HG03097 (cell line): Measurements from ENCODE around the gene GRIN1.

Experiments used
- ATAC-seq: cut with Tn5 transposase; IDR thresholded peaks from one replicate; pipeline ENCODE4 v1.9.1; 2021; ENCODE audit not compliant: unreplicated experiment, low FRiP score

The GRIN1 gene

DNA sequence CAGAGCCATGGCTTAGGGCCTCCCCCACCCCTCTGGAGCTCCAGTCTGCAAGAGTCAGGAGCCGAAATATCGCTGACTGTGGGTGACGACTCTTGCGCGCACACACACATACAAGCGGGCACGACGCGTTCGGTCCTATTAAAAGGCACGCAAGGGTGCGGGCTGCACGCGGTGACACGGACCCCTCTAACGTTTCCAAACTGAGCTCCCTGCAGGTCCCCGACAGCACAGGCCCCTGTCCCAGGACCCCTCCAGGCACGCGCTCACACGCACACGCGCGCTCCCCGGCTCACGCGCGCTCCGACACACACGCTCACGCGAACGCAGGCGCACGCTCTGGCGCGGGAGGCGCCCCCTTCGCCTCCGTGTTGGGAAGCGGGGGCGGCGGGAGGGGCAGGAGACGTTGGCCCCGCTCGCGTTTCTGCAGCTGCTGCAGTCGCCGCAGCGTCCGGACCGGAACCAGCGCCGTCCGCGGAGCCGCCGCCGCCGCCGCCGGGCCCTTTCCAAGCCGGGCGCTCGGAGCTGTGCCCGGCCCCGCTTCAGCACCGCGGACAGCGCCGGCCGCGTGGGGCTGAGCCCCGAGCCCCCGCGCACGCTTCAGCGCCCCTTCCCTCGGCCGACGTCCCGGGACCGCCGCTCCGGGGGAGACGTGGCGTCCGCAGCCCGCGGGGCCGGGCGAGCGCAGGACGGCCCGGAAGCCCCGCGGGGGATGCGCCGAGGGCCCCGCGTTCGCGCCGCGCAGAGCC is at the start of gene GRIN1:
TSS of gene GRIN1 (plus strand) at position 433 of the 746 bp plus-strand sequence. CDS start 333 bp downstream, outside the sequence.
- no peak for ATAC-seq

DNA sequence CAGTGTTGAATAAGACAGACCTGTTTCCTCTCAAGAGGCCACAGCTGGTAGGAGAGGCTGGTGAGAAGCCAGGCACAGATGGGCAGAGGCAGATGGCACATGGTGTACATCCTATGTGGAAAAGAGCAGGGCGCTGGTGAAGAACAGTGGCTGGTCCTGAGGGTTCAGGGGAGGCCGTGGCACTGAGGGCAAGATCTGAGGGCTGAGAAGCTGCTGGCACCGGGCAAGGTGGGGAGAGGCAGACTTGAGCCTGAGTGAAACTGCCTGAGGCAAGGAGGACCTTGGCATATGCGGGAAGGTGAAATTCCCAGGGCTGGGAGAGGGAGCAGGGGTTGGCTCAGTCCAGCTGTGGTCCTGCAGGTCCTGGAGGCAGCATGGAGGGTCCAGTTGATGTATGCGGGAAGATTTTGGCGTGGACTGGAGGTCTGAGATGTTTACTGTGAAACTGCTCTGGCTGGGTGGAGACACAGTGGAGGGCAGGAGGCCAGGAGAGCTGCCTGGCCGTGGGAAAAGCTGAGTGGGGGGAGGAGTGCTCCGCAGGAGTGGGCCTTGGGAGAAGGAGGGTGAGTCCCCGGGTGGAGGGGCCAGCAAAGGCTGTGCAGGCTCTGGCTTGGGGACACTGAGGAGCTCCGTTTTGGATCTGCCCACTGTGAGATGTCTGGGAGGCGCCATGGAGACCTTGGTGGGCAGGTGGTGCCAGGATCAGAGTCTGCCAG is 49.6 kb upstream of the GRIN1 start:
- no peak for ATAC-seq

DNA sequence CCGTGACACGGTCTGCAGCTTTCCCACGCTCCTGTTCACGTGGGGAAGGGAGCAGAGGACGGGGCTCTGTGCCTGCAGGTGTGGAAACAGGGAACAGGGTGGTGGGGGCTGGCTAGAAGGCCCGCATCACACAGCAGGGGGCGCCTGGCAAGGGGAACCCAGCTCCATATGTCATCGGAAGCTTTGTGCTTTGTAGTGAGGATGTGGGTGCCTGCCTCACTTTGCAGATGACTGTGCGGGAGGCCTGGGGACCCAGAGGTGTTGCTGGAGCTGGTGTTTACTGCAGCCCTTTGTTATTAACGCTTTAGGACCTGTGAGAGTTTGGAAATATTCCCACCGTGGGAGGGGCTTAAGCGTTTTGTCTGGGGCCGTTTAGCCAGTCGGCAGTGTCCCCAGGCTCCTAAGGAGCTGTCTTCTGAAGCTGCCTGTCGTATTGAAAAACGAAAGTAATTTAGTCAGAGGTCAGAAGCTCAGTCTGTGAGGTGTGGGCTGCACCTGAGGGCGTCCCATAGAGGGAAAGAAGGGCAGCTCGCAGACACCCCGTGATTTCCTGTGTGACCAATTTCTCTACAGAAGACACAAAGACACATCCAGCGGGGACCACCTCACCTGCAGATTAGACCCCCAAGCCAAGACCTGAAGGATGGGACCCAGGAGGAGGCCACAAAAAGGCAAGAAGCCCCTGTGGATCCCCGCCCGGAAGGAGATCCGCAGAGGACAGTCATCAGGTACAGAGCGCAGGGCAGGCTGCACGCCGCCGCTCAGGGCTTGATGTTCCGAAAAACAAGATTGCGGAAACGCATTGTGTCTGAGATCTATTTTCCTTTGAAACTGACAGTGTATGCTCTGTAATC is 43.1 kb upstream of the GRIN1 start:
- ATAC-seq = peak; percentile 63

DNA sequence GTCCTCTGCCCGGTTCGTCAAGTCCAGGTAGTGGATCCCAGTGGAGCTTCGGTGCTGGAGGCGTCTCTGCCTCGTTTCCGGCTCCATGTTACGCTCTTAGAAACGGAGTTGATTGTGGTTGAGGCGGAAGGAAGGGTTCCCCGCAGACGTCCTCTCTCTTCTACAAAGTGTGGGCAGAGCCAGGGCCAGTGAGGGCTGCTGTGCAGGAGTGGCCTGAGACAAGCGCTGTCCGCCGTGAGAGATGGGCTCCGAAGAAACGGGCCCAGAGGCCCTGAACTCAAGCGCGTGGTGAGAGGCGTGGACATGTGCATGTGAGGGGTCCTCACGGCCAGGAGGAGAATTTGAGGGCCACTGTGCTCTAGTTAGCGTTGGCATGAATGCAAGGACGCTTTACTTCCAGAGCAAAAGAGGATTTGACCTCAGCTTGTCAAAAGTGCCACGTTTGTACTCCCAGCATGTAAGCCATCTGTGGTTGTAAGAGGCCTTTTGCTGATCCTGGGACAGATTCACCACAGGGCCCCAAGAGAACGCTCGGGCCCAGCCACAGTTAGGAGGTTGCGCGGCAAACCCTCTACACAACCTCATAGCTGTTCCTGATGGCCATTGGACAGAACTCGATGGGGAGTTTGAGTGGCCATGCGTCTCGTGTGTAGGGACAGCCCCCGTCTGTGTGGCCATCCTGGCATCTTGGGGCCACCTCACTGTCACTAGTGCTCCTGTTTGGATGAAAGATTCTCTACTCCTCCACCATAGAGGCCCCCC is 42.0 kb upstream of the GRIN1 start:
- ATAC-seq = no peak

DNA sequence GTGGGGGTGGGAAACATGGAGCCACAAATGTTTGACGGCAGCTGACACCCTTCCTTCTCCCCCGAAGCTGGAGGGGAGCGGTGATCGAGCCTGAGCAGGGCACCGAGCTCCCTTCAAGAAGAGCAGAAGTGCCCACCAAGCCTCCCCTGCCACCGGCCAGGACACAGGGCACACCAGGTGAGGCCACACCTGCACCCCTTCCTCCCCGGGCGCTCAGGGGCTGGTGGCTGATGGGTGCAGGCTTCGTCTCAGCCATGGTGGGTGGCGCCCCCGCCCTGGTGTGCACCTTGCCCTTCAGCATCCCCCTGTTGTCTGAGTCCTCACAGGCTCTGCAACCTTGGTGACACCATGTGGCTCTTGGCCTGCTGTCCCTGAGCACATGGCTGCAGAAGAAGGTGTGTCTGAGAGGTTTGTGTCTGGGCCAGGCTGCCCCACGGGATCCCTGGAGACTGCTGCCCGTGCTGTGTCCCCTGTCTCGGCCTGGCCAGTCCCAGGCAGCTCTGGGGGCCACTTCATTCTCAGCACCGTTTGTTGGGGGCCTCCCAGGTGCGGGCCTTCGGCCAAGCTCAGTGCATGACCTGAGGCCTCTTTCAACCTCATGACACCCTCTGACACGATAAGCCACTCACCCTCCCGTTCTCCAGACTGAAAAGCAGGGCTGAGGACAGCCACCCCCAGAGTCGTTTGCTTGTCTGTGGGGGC is 41.0 kb upstream of the GRIN1 start:
- no peak for ATAC-seq

DNA sequence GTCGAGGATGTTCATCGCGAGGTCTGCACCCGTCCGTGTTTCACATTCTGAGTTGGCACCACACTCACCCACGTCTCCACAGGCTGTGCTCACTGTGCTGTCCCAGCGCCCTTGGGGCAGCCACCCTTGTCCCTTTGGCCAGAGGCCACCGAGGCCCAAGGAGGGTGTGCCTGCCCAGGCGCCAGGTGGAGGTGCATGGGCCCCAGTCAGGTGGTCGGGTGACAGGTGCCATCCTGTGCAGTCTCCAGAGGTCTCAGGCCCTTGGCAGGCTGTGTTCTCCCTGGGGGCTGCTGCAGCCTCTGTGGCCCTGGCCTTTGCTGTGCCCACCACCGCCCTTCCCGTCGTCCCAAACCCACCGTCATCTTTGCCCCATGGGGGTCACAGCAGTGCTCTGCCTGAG is 39.7 kb upstream of the GRIN1 start:
- no peak for ATAC-seq

DNA sequence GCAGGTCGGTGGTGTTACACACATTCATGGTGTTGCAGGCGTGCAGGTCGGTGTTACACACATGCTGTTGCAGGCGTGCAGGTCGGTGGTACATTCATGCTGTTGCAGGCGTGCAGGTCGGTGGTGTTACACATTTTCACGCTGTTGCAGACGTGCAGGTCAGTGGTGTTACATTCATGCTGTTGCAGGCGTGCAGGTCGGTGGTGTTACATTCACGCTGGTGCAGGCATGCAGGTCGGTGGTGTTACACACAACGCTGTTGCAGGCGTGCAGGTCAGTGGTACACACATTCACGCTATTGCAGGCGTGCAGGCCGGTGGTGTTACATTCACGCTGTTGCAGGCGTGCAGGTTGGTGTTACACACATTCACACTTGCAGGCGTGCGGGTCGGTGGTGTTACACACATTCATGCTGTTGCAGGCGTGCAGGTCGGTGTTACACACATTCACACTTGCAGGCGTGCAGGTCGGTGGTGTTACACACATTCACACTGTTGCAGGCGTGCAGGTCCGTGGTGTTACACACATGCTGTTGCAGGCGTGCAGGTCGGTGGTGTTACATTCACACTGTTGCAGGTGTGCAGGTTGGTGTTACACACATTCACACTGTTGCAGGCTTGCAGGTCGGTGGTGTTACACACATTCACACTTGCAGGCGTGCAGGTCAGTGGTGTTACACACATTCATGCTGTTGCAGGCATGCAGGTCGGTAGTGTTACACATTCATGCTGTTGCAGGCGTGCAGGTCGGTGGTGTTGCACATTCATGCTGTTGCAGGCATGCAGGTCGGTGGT is 35.6 kb upstream of the GRIN1 start:
- ATAC-seq = no peak

DNA sequence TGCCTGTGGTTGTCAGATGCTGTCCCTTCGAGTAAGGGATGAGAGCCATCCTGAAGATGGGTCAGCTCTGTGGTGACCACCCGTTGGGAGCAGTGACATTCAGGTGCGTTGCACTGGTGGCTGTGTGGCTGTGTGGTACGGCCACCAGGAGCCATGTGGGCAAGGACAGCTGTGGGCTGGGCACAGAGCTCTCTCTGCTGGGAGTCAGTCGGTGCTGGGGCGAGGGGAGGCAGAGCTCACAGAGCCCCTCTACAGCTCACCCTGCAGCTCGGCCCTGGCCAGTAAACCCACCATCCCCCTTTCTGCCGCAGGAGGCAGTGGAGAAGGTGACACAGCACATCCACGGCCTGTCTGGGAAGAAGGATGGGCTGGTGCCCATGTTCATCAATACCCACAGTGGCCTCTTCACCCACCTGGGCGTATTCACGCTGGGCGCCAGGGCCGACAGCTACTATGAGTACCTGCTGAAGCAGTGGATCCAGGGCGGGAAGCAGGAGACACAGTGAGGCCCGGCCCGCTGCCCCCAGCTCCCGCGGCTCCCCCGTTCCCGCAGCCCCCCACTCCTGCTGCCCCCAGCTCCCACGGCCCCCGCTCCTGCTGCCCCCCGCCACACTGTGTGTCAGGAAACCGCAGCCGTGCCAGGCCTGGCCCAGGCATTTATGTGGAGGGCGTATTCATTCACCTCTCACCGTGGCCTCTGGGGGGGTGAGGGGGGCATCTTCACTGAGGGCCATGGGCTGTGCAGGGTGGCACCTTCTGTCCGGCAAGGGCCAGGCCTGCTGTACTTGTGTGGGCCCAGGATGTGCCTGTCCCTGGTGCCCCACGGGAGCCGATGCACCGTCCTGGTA is 32.9 kb upstream of the GRIN1 start:
- no peak for ATAC-seq

DNA sequence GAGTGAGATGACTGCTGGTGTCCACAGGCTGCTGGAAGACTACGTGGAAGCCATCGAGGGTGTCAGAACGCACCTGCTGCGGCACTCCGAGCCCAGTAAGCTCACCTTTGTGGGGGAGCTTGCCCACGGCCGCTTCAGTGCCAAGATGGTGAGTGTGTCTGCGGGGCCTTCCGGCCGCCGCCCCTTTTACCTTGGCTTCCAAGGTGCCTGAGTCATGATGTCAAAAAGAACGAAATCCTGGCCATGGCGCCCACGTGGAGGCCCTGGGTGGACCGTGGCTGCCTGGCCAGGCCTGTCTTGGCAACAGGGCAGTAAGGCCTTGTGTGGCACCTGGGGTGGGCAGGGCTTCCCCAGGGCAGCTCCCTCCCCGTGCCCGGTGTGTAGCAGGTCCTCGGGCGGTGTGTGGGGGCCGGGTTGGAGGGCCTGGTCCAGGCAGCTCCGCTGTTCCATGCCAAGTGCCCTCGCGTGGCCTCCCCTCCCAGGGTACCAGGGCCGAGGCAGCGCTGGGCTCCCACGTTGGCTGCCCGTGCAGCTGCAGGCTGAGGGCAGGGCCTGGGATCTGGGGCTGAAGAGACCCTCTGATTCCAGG is 32.2 kb upstream of the GRIN1 start:
- ATAC-seq = no peak

DNA sequence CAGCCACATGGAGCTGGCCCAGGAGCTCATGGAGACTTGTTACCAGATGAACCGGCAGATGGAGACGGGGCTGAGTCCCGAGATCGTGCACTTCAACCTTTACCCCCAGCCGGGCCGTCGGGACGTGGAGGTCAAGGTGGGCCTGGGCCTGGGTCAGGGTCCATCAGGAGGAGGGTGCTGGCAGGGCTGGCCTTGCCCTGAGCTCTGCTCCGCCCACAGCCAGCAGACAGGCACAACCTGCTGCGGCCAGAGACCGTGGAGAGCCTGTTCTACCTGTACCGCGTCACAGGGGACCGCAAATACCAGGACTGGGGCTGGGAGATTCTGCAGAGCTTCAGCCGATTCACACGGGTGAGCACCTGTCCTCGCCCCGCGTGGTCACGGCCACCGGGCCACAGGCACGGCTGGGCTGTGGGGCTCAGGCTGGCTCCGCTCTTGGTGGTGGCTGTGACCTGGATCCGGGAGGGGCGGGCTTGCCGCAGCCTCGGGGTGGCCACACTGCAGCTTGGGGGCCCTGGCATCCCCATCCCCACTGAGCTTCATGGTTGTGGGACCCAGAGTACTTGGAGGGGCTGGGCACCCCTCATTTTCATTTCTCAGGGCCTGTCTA is 31.5 kb upstream of the GRIN1 start:
- ATAC-seq = no peak

DNA sequence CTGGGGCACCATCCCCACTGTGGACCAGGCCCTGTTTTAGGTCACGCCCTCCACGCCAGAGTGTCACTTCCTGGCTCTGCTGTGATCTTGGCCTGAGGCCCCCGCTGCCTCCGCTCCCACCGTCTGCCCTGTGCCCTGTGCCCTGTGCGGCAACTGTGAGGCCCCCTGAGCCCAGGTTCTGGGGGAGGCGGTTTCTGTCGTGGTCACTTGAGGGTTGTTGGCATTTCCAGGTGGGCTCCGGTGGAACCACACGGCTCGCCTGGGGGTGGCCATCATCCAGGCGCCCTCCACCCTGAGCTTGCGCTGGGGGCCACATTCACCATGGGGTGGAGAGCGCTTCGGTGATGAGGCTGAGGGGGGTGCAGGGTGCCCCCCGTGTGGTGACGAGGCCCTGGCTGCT is 31.0 kb upstream of the GRIN1 start:
- ATAC-seq = no peak

DNA sequence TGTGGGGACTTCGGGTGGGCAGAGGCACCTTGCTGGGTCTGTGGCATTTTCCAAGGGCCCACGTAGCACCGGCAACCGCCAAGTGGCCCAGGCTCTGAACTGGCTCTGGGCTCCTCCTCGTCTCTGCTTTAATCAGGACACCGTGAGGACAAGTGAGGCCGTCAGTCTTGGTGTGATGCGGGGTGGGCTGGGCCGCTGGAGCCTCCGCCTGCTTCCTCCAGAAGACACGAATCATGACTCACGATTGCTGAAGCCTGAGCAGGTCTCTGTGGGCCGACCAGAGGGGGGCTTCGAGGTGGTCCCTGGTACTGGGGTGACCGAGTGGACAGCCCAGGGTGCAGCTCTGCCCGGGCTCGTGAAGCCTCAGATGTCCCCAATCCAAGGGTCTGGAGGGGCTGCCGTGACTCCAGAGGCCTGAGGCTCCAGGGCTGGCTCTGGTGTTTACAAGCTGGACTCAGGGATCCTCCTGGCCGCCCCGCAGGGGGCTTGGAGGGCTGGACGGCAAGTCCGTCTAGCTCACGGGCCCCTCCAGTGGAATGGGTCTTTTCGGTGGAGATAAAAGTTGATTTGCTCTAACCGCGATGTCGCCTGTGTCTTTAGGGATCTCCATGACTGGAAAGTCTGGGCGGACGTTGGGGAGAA is 30.2 kb upstream of the GRIN1 start:
- no peak for ATAC-seq

DNA sequence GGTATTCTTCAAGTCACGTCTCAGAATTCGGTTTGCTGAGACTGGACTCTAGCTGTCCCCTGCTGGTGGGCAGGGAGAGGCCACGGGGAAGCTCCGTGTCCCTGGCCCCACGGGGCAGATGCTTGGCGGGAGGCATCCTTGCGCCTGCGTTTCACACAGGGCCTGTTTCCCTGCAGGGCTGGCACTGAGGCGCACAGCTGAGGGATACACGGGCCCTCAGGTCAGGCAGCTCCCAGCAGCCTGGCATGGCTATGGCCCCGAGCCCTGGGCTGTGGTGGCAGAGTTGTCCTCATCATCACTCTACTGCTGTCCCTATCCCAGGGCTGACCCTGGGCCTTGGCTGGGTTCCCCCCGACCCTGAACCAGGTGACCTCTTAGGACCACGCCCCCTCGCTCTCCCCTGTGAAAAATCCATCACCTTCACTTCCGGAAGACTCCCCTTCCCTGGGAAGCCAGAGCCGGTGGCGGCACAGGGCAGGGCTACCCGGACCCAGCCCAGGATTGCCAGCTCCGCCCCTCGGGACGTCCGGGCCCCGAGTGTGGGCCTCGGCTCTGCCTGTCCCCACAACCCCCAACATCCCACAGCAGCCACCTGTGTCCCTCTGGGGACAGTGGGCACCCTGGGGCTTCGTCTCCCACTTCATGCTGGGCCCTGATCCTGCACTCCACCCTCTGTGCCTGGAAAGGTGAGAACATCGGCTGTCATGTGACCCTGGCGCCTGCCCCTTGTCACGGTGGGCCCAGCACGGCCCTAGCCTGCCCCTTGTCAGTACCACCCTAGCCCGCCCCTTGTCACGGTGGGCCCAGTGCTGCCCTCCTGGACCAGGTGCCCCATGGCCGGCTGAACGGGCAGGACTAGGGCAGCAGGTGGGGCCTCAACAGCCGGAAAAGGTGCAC is 29.5 kb upstream of the GRIN1 start:
- ATAC-seq = no peak

DNA sequence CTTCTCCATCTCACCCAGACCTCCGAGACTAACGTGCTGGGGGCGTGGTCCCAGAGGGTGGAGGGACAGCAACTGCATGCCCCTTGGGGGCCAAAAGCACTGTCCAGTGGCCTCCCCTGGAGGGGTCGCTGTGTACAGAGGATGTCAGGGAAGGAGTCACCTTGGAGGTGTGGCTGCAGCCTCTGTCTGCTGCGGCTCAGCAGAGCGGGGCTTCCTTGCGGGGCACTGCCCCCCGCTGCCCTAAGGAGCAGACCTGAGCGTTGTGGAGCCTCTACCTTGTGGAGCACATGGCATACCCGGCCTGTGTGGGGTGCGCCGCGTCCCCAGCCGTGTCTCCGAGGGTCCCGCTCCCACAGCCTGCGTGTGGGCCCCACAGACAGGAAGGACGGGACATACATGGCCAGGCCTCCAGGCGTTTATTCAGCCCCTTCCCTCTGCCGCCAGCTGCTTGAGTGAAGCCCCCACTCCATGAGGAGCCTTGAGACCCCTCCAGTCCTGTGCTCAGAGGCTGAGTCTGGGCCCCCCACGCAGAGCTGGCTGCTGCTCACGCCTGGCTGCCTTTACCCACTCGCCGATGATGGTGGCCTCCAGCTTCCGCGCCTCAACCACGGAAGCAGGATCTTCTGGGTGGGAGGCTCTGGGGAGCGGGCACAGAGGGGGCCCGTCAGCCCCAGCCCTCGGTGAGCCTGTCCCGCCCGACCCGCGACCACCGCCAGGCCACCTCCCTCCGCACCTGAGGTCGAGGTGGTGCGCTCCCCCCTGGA is 28.6 kb upstream of the GRIN1 start:
- ATAC-seq = no peak
